HG03095 (cell line): ENCODE data around the gene NRP2.

Source experiments
- ATAC-seq: cut with Tn5 transposase; IDR thresholded peaks from one replicate; pipeline ENCODE4 v1.9.1; 2021; ENCODE audit warnings: moderate library complexity; ENCODE audit not compliant: unreplicated experiment

The NRP2 gene

DNA sequence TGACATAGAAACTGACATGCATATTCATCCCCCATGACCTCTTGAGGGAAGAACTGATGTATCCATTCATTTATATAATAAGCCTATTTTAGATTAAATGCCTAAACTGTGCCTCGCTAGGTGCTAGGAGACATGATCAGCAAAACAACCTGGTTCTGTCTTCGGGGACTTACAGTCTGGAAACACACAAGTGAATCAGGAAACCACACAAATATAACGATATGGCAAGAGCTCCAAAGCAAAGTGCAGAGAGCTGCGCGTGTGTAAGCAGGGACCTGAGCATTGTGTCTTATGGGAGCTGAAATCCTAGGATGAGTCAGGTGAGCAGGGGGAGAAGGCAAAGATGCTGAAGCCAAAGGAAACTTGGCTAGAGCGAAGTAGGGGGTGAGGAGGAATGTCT lies 120.6 kb downstream of the NRP2 start:
- no peak for ATAC-seq

DNA sequence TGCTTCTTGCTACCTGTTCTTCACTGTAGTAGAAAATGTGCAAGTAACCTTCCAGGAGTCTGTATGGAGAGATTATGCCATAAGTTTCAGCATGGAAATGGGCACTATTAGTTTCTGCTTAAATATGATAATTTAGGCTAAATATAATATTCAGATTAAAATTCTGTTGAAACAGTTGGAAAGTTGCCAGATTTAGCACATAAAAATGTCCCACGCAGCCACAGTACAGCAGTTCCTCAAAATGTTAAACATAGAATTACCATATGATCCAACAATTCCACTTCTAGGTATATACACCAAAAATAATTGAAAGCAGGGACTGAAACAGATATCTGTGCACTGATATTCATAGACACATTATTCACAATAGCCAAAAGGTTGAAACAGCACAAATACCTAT lies 121.2 kb downstream of the NRP2 start:
- no peak for ATAC-seq

DNA sequence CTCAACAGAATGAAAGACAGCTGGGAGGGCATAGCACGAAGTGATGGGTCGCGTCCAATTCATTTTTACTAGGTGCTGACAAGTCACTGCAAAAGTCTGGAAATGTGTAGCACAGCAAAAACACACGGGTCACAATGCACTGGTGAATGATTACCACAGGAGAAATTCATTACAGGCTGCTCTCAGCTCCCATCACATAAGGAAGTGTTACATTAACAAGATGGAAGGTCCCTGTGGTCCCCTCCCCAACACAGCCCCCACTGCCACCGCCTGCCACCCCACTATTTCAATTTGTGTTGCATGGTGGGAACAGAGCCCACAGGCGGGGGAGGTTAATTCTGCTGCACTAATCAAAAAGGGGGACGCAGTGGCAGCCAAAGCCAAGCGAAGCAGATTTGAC lies 122.8 kb downstream of the NRP2 start:
- ATAC-seq, result no peak

DNA sequence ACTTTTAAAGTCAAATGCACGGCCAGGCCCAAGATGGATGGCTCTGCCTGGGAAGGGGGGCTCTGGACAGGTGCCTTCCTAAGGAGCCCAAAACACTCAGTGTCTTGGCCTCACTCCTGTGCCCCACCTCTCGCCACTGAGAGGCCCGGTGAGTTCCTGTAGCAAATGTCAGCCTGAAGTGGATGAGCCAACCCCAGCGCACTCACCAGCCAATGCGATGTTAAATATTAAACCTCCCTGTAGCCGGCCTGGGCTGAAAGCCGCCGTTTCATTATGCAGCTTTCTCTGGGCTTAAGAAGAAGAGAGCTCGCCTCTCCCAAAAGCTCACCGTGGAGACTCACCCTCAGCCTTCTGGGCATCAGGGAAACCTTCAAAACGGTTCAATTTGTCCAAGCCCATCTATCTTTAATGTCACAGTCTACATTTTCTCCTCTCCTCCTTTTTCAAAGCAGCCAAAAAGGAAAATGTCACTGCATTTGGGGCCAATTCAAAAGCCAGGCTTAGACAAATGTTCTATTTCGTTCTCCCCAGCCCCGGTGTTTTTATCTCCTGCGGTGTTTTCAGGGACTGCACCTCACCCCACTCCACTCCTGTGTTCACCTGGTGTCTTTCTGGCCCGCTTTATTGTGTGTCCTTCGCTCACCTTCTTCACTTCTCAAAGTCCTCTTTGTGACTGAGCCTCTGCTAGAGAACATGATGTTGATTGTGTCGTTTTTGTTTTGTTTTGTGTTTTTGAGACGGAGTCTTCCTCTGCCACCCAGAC lies 124.0 kb downstream of the NRP2 start:
- no peak for ATAC-seq

DNA sequence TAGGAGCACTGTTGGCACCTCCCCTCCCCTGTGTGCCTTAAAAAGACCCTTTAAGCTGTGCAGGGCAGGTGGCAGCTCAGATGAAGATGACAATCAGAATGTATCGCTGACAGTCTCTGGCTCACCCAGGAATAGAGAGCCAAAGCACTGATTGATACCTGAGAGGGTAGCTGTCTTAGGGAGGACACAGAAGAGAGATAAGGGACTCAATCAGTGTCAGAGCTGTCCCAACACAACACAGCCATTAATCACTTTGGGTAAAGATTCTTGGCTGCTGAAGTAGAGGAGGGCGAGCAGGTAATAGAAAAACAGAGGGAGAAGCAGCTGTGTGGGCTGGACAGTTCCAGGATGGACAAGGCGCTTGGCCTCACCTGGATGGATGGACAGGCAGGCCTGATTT lies 124.9 kb downstream of the NRP2 start:
- no peak for ATAC-seq

DNA sequence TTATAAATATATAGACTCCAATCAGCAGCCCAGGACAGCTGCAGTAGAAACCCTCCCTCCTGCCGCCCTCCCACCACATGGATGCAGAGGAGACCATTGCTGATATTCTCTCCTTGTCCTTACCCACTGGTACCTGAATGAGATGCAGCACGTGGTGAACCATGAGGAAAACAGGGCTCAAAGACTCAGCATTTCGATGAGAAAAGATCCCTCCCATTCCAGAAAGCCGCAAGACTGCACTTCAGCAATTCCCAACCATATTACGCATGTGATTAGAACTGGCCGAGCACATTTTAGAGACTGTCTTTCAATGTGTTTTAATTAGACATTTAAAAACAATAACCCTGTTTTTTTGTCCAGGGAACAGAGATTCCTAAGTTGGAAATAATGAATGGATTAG lies 125.5 kb downstream of the NRP2 start:
- ATAC-seq, result no peak

DNA sequence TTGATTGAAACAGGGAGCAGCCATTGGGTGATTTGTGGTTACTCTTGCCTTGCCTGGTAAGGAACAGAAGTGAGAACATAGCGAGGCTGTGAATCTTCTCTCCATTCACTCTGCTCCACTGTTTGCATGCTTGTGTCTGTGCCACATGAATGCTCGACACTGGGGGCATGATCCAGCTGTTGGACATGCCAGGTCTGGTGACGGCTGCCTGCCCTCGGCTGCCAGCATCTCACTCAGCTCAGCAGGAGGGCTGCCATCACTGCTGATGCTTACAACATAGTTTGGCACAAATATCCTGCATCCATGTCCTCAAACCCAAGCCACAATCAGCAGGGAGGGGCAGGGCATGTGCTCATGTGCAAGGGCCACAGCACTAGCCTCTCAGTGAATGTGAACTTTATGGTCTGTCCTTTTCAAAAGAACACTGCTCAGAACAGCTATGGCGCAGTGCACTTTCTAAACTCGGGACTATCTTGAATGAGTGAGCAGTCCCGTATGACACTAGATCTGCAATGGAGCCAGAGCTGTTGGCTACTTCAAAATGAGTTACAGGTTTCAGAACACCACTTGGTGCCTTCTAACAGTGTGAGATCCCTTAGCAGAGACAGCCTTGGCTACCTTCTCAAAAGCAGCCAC lies 126.3 kb downstream of the NRP2 start:
- no peak for ATAC-seq

DNA sequence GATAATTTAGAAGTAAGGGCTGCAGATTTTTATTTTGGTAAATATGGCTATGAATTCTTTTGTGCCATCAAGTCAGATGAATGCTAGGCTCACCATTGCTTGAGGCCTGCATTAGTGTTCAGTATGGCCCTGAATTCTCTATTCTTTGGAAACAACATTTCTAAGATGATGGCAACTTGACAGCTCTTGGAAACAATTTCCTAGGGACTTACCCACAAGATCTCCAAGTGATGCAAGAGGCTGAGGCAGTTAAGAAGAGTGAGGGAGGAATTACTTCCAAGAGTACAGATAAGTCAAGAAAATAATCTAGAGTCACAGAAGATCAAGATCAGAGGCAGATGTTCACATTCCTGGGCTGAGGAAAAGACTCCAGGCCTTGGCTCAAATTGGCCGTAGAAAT lies 129.1 kb downstream of the NRP2 start:
- no peak for ATAC-seq

DNA sequence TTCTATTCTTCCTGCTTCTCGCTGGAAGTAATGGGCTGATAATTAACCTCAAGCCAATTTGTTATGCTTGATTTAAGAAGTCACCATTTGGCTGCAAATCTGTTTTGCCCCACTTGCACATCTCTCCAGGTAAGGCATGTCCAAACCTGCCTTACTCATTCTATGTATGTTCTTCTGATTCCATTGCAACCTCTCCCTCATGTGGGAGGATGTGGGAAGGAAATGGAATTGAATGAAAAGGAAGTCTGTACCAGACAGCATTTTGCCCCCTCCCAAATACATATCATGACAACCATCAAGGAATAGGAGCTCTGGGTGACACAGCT lies 131.7 kb downstream of the NRP2 start:
- no peak for ATAC-seq

DNA sequence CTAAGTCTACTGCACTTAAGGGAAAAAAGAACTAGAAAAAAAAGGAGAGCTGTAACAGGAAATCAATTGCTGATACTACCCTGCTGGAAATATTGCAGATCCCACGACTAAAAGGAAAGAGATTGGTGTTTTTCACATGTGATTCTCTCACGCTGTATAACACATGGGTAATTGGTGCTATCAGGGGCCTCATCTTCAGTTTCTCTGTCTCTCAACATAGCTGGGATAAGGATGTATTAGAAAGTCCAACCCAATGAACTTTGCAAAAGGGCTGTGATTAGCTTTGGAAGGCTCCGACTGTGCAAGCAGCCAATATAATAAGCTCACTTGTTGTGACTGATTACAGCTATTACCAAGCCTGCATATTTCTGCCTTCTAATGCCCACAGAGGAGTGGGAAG lies 133.4 kb downstream of the NRP2 start:
- ATAC-seq, result no peak

DNA sequence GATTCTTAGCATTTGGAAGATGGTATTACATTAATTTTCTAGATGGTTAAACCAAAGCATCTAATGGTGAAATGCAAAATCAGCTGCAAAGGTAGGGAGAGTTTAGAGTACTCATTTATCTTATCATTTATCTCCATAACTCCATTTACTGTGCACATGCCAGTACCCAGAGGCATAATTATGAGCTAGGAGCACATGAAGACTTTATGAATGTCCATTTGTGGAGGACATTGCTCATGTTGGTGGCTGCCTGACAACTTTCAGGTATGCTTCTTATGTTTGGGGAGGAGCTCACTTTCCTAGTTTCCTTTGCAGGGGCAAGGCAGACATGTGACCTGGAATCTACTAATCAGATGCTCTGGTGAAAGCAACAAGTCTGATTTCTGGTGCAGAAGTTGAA lies 134.0 kb downstream of the NRP2 start:
- no peak for ATAC-seq

DNA sequence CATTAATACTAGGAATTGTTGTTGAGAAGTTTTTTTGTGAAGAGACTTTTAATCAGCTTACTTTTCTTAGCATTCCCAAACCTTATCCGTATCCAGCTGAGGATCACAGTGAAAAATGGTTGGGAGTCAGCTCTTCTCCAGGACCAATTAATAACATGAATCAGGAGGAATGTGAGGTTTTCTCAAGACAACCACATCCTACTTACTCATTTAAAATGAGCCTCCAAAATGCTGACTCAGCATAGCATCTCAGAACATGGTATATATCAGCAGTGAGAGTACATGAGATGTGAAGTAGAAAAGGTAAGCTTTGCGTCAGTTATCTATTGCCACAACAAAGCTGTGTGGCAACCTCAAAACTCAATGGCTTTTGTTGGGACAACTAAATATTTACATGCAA lies 140.3 kb downstream of the NRP2 start:
- ATAC-seq, result no peak

DNA sequence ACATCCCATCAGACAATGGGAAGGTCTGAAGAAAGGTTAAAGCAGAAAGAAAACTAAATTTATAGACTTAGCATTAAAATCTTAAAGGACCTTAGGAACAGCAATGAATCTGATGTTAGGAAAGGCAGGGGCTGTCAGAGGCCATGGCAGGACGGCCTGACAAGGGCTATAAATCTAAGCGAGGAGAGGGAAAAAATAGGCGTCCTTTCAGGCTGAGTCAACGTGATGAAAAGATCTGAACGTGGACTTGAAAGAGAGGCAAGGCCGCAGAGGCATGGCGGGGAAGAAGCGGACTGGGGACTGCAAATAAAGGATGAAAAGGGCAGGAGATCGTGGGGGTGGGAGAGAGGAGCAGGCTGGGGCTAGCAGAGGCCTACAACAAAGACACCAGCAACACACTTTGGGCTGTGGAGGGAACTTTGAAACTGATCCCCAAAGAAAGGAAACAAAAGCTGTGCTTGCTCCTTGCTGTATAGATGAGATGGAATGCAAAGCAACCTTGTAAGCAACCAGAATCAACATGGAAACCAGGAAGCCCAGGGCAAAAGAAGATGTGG lies 145.6 kb downstream of the NRP2 start:
- no peak for ATAC-seq

DNA sequence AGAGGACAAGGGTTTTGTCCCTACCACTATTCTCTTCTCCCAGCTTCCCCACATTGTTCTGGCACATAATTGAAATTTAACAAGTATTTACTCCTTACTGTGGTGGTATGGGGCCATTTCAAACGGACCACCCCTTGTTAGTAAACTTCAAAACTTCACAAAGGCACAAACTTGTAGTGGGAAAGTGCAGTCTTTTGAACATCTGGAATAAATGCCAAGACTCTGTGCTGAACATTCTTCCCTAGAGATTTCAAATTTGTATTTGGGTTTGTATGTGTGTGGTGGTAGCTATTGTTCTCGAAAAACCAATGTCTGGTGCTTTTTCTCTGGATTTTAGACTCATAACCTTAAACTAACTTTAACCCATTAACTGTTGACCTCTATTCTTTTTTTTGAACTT lies 151.6 kb downstream of the NRP2 start:
- no peak for ATAC-seq

DNA sequence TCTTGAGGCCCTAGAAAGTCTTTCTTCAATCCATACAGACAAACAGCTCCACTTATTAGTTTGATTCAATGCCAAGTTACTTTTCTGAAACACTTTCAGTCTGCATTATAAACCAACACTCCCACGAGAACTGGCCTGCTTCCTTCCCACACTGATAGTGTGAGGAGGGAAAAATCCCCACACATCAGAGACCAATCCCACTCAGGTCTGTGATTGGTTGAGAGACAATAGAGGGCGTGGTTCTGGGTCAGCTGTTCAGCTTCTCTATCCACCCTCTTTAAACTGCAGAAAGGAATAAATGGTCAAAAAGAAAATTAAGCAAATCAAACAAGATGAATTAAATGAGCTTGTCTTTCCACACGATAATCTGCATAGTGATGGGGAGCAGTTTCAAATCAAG lies 152.5 kb downstream of the NRP2 start:
- ATAC-seq, result no peak

DNA sequence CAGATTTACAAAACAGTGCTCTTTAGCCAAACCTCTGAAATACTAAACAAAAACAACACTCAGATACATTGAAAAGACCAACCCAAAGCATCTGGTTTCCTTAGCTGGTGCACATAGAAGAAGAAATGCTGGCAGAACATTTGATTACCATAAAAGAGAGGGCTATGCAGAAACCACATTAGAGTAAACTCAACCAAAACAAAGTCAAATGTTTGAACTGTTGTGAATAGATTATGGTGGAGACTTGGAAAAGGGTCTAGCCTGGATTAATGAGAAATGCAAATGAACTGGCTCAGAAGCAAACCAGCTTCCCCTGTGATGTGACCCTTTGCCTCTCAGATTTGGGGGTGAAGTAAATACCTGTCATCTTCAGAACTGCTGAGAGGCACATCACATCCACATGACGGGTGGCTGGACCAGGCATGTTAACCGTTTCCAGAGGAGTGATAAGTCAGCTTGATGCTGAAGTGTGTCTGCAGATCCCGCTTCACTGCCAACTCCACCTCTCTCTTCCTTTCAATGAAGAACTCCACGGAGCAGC lies 153.0 kb downstream of the NRP2 start:
- no peak for ATAC-seq

DNA sequence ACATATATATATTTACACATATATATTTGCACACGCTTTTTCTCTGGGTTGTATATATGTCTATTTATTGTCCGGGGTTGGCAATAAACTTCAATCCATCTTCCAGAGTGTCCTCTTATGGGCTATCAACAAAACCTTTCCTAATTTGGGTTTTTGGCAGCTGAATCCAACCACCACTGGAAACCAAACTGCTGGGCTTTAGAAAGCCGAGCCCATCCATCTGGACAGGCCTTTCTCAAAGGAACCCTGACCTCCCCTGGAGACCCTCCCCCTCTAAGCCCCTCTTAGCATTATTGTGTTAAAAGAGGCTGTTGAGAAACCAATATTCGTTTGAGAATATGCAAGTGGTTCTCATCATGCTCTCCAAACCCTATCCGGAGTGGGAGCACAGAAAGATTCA lies 153.6 kb downstream of the NRP2 start:
- no peak for ATAC-seq

DNA sequence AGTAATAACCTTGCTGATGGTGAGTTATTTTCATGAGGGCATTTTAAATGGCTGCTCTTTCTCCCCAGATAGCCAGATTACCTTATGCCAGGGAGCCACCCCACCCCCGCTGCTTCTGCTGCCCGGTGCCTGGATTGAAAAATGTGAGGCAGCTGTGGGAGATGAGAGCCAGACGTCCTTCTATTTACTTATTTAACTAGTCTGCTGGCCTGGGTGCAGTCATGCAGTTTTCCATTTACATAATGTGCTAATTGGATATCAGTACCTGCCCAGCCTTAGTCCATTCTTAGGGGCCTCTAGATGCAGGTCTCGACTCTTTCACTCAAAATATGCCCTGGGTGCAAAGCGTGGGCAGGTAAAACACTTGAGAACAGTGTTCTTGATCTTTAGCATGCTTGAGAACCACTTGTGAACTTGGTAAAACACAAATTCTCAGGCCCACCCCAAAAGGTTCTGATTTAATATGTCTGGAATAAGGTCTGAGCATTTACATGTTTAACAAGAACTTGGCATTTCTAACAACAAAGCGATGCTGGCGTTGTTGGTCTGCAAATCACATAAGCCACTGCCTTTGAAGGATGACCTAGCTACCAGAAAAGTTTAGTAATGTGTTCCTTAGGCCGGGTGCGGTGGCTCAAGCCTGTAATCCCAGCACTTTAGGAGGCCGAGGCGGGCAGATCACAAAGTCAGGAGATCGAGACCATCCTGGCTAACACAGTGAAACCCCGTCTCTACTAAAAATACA lies 154.3 kb downstream of the NRP2 start:
- ATAC-seq, result no peak

DNA sequence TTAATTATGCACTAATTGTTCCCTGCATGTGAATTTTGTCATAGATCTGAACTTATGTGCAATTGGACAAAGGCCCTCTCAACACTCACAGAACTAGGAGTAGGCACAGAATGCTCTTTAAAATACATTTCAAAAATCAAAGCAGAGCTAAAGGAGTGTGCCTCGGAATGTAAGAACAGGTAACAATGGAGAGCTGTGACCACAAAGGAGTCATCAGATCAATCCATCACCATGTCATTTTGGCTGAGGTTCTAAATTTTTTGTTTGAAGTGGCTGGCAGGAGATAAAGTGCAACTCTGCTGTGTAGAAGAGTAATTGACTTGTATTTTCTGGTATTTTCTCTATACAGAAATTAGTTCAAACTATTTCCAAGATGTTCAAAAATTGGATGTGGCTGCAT lies 155.4 kb downstream of the NRP2 start:
- ATAC-seq, result no peak

DNA sequence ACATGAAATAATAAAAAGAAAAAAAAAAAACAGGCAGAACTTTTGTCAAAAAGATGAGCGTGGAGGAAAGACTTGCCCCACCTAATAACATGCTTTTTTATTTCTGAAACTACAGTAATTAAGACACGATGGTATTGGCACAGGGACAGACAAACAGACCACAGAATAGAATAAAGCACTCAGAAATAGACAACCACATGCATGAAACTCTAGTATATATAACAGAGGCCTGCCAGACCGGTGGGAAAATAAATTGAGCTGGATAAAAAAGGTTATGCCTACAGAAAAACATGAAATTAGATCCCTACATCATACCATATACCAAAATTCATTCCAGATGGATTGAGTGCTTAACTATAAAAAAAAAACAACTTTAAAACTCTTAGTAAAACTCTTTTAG lies 163.1 kb downstream of the NRP2 start:
- no peak for ATAC-seq
